ENCODE results near the gene PDLIM1.

- no peak for TF ChIP-seq CTCF (CRISPR knock-in tag; IDR thresholded peaks at IDR 0.05)
- TF ChIP-seq MAX (IDR thresholded peaks at IDR 0.05) = no peak
- no peak for TF ChIP-seq ZNF205 (CRISPR knock-in tag; IDR thresholded peaks at IDR 0.05)
- TF ChIP-seq EZH2 (conservative IDR thresholded peaks at IDR 0.05; ENCODE audit: low read depth, low read length) = no peak
- no peak for TF ChIP-seq GATA4 (IDR thresholded peaks at IDR 0.05; ENCODE audit: borderline replicate concordance, low read depth)
- no peak for TF ChIP-seq BHLHE40 (IDR thresholded peaks at IDR 0.05; ENCODE audit: low read length)
- no peak for TF ChIP-seq TBX2 (CRISPR knock-in tag; IDR thresholded peaks at IDR 0.05; ENCODE audit: borderline replicate concordance)
- TF ChIP-seq, protein P1, sequence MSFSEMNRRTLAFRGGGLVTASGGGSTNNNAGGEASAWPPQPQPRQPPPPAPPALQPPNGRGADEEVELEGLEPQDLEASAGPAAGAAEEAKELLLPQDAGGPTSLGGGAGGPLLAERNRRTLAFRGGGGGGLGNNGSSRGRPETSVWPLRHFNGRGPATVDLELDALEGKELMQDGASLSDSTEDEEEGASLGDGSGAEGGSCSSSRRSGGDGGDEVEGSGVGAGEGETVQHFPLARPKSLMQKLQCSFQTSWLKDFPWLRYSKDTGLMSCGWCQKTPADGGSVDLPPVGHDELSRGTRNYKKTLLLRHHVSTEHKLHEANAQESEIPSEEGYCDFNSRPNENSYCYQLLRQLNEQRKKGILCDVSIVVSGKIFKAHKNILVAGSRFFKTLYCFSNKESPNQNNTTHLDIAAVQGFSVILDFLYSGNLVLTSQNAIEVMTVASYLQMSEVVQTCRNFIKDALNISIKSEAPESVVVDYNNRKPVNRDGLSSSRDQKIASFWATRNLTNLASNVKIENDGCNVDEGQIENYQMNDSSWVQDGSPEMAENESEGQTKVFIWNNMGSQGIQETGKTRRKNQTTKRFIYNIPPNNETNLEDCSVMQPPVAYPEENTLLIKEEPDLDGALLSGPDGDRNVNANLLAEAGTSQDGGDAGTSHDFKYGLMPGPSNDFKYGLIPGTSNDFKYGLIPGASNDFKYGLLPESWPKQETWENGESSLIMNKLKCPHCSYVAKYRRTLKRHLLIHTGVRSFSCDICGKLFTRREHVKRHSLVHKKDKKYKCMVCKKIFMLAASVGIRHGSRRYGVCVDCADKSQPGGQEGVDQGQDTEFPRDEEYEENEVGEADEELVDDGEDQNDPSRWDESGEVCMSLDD (CRISPR knock-in tag; IDR thresholded peaks at IDR 0.05; ENCODE audit: borderline replicate concordance) = no peak
- TF ChIP-seq POLR2AphosphoS2 (IDR thresholded peaks at IDR 0.05; ENCODE audit: low read depth, low read length) = no peak
- no peak for TF ChIP-seq RFX5 (IDR thresholded peaks at IDR 0.05; ENCODE audit: low read depth, low read length)
- TF ChIP-seq MED1 (CRISPR knock-in tag; IDR thresholded peaks at IDR 0.05) = no peak
- TF ChIP-seq JUND (CRISPR knock-in tag; IDR thresholded peaks at IDR 0.05) = no peak
- TF ChIP-seq RAD21 (CRISPR knock-in tag; IDR thresholded peaks at IDR 0.05) = no peak
Measured at GRCh38 chr10:95275726-95276366, 15.0 kb downstream of the PDLIM1 start.
